Thyroid gland (tissue), 4 donors: ENCODE results near the gene RAD51AP2.

ENCODE experiments used
- CTCF ChIP-seq, 6 experiments: fragments of 200-600 bp in 3 of 6; fragments of 450-650 bp in 3 of 6; sonication (generic) in 3 of 6; IDR thresholded peaks; one replicate each; pipeline ENCODE4 v1.5.1; 2016 to 2019; ENCODE audit warnings: antibody characterized with exemption in 6 of 6, mild to moderate bottlenecking in 2 of 6, inconsistent platforms in 1 of 6, moderate library complexity in 1 of 6
- POLR2A ChIP-seq, 2 donors: fragments of 450-650 bp; IDR thresholded peaks; one replicate each; pipeline ENCODE4 v1.6.1; 2017; ENCODE audit warnings: antibody characterized with exemption in 2 of 2, mild to moderate bottlenecking in 2 of 2, moderate library complexity in 1 of 2

DNA sequence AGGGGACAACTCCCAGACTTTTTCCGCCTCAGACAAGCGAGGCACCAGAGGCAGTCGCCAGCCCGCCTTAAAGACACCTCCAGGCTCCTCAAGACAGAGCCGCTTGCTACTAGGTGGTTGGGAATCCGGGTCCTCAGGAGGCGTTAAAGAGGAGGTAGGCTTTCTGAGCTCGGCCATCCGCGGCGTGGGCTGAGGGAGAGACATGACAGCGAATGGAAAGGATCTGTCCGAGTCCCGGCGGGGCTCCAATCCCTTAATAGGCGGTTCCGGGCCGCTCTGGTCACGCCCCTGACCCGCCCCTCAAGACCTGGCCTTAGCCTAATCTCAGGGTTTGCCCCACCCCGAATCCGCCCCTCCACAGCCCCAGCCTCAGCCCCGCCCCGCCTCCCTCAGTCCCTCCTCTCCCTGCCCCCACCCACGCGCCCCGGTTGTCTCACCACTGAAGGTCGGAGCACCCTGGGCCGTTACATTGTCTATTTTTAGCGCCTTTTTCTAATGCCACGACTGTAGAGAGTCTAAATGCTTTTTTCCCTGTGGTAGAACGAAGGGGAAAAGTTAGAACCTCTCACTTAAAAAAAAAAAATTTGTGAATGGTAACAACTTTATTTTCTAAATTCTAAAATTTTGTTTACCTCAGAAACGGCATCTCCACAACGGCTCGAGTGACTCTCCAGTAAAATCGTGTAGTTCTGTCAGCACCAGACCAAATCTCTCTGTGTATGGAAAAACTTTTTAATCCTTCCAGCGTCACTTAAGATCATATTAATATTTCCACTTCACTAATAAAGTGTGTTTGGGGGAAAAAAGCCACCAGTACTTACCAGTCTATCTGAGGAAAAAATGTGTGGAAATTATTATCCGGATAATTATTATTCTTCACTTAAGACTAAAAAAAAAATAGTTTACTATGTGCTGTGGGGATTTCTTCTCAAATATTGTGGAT, at the start of gene RAD51AP2:
- TF ChIP-seq POLR2A (IDR thresholded peaks at IDR 0.05) (peak in 1 of 2 donors; percentile 43), CTCF (IDR thresholded peaks at IDR 0.05) (no peak)
